Effector CD4-positive, alpha-beta T cell (primary cell): ENCODE measurements around the gene APBB2.
"Not testable (repeated sequence)": the region's sequence is repeated elsewhere in the genome, so short reads cannot be mapped to it uniquely, and the experiment has no call there.

Experiments
- DNase-seq: peaks from one replicate; pipeline ENCODE4 v3.0.0-alpha.2; 2020

The APBB2 gene

GRCh38 chr4:41095192-41095872 lies 119.0 kb downstream of the APBB2 start:
- DNase-seq = no peak

- no peak for DNase-seq
These were observed 122.2 kb downstream of the APBB2 start for GRCh38 chr4:41092128-41092527.

- DNase-seq = no peak
These were observed 132.5 kb downstream of the APBB2 start for GRCh38 chr4:41081847-41082246.

GRCh38 chr4:41080976-41081375 lies 133.4 kb downstream of the APBB2 start:
- DNase-seq = no peak

GRCh38 chr4:41079881-41080560 lies 134.3 kb downstream of the APBB2 start:
- no peak for DNase-seq

GRCh38 chr4:41077628-41078027 lies 136.7 kb downstream of the APBB2 start:
- DNase-seq = no peak

- no peak for DNase-seq
These were observed 137.9 kb downstream of the APBB2 start for GRCh38 chr4:41076481-41076880.

- DNase-seq = no peak
These were observed 140.1 kb downstream of the APBB2 start for GRCh38 chr4:41074215-41074614.

GRCh38 chr4:41072021-41072777 lies 142.1 kb downstream of the APBB2 start:
- DNase-seq = no peak

- no peak for DNase-seq
These were observed 143.6 kb downstream of the APBB2 start for GRCh38 chr4:41070516-41071281.

- no peak for DNase-seq
These were observed 144.5 kb downstream of the APBB2 start for GRCh38 chr4:41069838-41070237.

- DNase-seq = no peak
These were observed 145.1 kb downstream of the APBB2 start for GRCh38 chr4:41069257-41069656.

GRCh38 chr4:41067369-41067768 lies 147.0 kb downstream of the APBB2 start:
- DNase-seq = no peak

- DNase-seq = no peak
These were observed 148.3 kb downstream of the APBB2 start for GRCh38 chr4:41066049-41066448.

- no peak for DNase-seq
These were observed 148.8 kb downstream of the APBB2 start for GRCh38 chr4:41065434-41066006.

- DNase-seq = no peak
These were observed 149.4 kb downstream of the APBB2 start for GRCh38 chr4:41064953-41065352.

- DNase-seq = no peak
These were observed 152.7 kb downstream of the APBB2 start for GRCh38 chr4:41061482-41062185.

GRCh38 chr4:41060352-41061334 lies 153.7 kb downstream of the APBB2 start:
- DNase-seq = no peak

GRCh38 chr4:41059411-41059810 lies 154.9 kb downstream of the APBB2 start:
- DNase-seq = not testable (repeated sequence)

- no peak for DNase-seq
These were observed 155.9 kb downstream of the APBB2 start for GRCh38 chr4:41058426-41058825.

- no peak for DNase-seq
These were observed 156.9 kb downstream of the APBB2 start for GRCh38 chr4:41057467-41057866.
